Lower leg skin (tissue), 3 donors: ENCODE data around the gene ZDHHC23.

ENCODE experiments used
- CTCF ChIP-seq, 3 donors: fragments of 450-650 bp; IDR thresholded peaks; one replicate each; pipeline ENCODE4 v1.5.1; 2016; ENCODE audit warnings: antibody characterized with exemption in 3 of 3, mild to moderate bottlenecking in 3 of 3, moderate library complexity in 2 of 3
- POLR2A ChIP-seq, 2 donors: fragments of 450-650 bp; IDR thresholded peaks; one replicate each; pipeline ENCODE4 v1.6.1; 2016 to 2017; ENCODE audit warnings: antibody characterized with exemption in 2 of 2, mild to moderate bottlenecking in 1 of 2, moderate library complexity in 1 of 2

GRCh38 chr3:113983544-113983943 lies 35.7 kb downstream of the ZDHHC23 start:
- TF ChIP-seq CTCF (IDR thresholded peaks at IDR 0.05) = no peak
- no peak for TF ChIP-seq POLR2A (IDR thresholded peaks at IDR 0.05)
